H1 (cell line): Measurements from ENCODE around the gene AP3S1. TPM values are rescaled to one million over a fixed set of nuclear protein-coding genes. Genes with fewer than 3 reads are reported as not detected.

Experiments
- ASH2L ChIP-seq: fragments of 200-600, 300-600 bp; sonication (generic); IDR thresholded peaks from one replicate; pipeline ENCODE4 v1.7.1; 2017; ENCODE audit warnings: low read length
- BACH1 ChIP-seq: IDR thresholded peaks from 2 replicates; pipeline ENCODE4 v1.6.1; 2012; ENCODE audit warnings: low read length, improper control_type of control experiment
- CEBPB ChIP-seq: IDR thresholded peaks from 2 replicates; pipeline ENCODE4 v1.6.1; 2012; ENCODE audit warnings: low read depth, low read length
- EGR1 ChIP-seq: IDR thresholded peaks from 2 replicates; pipeline ENCODE4 v1.6.1; 2011; ENCODE audit warnings: low read depth, low read length, borderline replicate concordance
- FOSL1 ChIP-seq: IDR thresholded peaks from 2 replicates; pipeline ENCODE4 v1.6.1; 2011; ENCODE audit warnings: mild to moderate bottlenecking, low read depth, low read length, moderate library complexity; ENCODE audit not compliant: insufficient read depth
- GABPA ChIP-seq: IDR thresholded peaks from 2 replicates; pipeline ENCODE4 v1.6.1; 2011; ENCODE audit warnings: mild to moderate bottlenecking, low read length, moderate library complexity, borderline replicate concordance; ENCODE audit not compliant: insufficient read depth
- JUN ChIP-seq: IDR thresholded peaks from 2 replicates; pipeline ENCODE4 v1.6.1; 2011; ENCODE audit warnings: low read depth, mild to moderate bottlenecking, improper control_type of control experiment, low read length
- MAFK ChIP-seq: IDR thresholded peaks from 2 replicates; pipeline ENCODE4 v1.6.1; 2012; ENCODE audit warnings: low read depth, mild to moderate bottlenecking, improper control_type of control experiment, low read length
- POLR2A ChIP-seq, 2 experiments: IDR thresholded peaks; 1 replicate in 1 of 2; 2 replicates in 1 of 2; pipeline ENCODE4 v1.6.1; 2011; ENCODE audit warnings: low read depth in 2 of 2, low read length in 2 of 2, mild to moderate bottlenecking in 2 of 2; ENCODE audit errors: control extremely low read depth in 1 of 2
- SIX5 ChIP-seq: IDR thresholded peaks from 2 replicates; pipeline ENCODE4 v1.6.1; 2011; ENCODE audit warnings: mild to moderate bottlenecking, low read depth, low read length
- YY1 ChIP-seq: IDR thresholded peaks from 2 replicates; pipeline ENCODE4 v1.6.1; 2011; ENCODE audit warnings: low read depth, mild to moderate bottlenecking, low read length
- polyA plus RNA-seq, 7 experiments: library from polyadenylated mRNA; depleted of rRNA in 3 of 7; stranded (reverse) in 5 of 7; unstranded in 2 of 7; fragments of >200 nt in 5 of 7; fragments of 200-250 nt in 2 of 7; gene quantifications; 1 replicate in 5 of 7; 2 replicates in 1 of 7; 4 replicates in 1 of 7; pipeline versions ENCODE4 v1.2.1 to v1.2.3, GENCODE V29; 2011 to 2013; ENCODE audit warnings: missing spikeins in 2 of 7, mixed read lengths in 2 of 7
- total RNA-seq: library from RNA; stranded (reverse); fragmentation: NEBNext Ultra II Directional; extraction: Animal tissue kit (Norgen Biotek cat#: 25700); gene quantifications from 2 replicates; pipeline ENCODE4 v1.2.1, GENCODE V29; 2021
- TF ChIP-seq, protein P1 (sequence below): fragments of 300-600 bp; sonication (generic); IDR thresholded peaks from 2 replicates; pipeline ENCODE4 v1.7.1; 2012; ENCODE audit warnings: low read length, moderate library complexity, mild to moderate bottlenecking, inconsistent platforms; ENCODE audit not compliant: insufficient replicate concordance

Gene AP3S1
- total and polyA plus RNA-seq, 2 of the 8 experiments (the other 6 are each of a cell fraction or from before 2014, with no cell fraction given): 26.6 to 72.7 TPM

DNA sequence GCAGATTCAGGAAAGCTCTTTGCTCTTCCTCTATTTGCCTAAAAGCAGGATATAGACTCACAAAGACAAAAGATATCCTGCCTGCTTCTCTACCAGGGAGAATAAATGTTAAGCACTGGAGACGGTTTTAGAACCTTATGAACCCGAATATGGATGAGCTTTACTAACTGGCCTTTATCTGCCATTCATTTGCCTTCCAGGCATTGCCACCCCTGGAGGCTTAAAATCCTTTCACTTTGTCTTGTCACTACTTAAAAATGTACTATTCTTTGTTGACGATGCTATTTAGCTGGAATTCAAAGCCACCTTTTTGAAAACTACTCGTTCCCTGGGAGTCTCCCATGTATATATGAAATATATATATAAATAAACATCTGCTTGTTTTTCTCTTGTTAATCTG is 97.3 kb downstream of the AP3S1 start (continued):
- TF ChIP-seq, protein P1, sequence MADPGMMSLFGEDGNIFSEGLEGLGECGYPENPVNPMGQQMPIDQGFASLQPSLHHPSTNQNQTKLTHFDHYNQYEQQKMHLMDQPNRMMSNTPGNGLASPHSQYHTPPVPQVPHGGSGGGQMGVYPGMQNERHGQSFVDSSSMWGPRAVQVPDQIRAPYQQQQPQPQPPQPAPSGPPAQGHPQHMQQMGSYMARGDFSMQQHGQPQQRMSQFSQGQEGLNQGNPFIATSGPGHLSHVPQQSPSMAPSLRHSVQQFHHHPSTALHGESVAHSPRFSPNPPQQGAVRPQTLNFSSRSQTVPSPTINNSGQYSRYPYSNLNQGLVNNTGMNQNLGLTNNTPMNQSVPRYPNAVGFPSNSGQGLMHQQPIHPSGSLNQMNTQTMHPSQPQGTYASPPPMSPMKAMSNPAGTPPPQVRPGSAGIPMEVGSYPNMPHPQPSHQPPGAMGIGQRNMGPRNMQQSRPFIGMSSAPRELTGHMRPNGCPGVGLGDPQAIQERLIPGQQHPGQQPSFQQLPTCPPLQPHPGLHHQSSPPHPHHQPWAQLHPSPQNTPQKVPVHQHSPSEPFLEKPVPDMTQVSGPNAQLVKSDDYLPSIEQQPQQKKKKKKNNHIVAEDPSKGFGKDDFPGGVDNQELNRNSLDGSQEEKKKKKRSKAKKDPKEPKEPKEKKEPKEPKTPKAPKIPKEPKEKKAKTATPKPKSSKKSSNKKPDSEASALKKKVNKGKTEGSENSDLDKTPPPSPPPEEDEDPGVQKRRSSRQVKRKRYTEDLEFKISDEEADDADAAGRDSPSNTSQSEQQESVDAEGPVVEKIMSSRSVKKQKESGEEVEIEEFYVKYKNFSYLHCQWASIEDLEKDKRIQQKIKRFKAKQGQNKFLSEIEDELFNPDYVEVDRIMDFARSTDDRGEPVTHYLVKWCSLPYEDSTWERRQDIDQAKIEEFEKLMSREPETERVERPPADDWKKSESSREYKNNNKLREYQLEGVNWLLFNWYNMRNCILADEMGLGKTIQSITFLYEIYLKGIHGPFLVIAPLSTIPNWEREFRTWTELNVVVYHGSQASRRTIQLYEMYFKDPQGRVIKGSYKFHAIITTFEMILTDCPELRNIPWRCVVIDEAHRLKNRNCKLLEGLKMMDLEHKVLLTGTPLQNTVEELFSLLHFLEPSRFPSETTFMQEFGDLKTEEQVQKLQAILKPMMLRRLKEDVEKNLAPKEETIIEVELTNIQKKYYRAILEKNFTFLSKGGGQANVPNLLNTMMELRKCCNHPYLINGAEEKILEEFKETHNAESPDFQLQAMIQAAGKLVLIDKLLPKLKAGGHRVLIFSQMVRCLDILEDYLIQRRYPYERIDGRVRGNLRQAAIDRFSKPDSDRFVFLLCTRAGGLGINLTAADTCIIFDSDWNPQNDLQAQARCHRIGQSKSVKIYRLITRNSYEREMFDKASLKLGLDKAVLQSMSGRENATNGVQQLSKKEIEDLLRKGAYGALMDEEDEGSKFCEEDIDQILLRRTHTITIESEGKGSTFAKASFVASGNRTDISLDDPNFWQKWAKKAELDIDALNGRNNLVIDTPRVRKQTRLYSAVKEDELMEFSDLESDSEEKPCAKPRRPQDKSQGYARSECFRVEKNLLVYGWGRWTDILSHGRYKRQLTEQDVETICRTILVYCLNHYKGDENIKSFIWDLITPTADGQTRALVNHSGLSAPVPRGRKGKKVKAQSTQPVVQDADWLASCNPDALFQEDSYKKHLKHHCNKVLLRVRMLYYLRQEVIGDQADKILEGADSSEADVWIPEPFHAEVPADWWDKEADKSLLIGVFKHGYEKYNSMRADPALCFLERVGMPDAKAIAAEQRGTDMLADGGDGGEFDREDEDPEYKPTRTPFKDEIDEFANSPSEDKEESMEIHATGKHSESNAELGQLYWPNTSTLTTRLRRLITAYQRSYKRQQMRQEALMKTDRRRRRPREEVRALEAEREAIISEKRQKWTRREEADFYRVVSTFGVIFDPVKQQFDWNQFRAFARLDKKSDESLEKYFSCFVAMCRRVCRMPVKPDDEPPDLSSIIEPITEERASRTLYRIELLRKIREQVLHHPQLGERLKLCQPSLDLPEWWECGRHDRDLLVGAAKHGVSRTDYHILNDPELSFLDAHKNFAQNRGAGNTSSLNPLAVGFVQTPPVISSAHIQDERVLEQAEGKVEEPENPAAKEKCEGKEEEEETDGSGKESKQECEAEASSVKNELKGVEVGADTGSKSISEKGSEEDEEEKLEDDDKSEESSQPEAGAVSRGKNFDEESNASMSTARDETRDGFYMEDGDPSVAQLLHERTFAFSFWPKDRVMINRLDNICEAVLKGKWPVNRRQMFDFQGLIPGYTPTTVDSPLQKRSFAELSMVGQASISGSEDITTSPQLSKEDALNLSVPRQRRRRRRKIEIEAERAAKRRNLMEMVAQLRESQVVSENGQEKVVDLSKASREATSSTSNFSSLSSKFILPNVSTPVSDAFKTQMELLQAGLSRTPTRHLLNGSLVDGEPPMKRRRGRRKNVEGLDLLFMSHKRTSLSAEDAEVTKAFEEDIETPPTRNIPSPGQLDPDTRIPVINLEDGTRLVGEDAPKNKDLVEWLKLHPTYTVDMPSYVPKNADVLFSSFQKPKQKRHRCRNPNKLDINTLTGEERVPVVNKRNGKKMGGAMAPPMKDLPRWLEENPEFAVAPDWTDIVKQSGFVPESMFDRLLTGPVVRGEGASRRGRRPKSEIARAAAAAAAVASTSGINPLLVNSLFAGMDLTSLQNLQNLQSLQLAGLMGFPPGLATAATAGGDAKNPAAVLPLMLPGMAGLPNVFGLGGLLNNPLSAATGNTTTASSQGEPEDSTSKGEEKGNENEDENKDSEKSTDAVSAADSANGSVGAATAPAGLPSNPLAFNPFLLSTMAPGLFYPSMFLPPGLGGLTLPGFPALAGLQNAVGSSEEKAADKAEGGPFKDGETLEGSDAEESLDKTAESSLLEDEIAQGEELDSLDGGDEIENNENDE: no peak
- no peak for TF ChIP-seq YY1
- TF ChIP-seq GABPA: no peak
- no peak for TF ChIP-seq FOSL1
- no peak for TF ChIP-seq MAFK
- no peak for TF ChIP-seq EGR1
- TF ChIP-seq JUN: no peak
- no peak for TF ChIP-seq SIX5
- no peak for TF ChIP-seq CEBPB
- no peak for TF ChIP-seq POLR2A (IDR thresholded peaks at IDR 0.05; ENCODE audit: control extremely low read depth in 1 of 2, low read depth in 2 of 2, low read length in 2 of 2)
- no peak for TF ChIP-seq ASH2L
- TF ChIP-seq BACH1: no peak
